ENCODE measurements around the gene LUC7L3.

DNA sequence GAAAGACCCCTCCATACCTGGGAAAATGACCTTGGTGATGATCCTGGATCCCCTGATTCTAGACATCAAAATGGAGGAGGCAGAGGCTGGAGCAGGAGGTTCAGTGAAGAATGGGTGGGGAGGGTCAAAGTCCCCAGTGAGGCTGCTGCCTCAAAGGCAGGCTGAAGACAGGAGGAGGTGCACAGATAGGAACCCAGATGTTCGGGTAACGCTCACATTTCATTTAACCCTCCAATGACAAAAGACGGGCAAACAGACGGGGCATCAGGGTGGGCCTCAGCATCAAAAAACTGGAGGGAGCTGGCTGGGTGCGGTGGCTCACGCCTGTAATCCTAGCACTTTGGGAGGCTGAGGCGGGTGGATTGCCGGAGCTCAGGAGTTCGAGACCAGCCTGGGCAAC lies 48.0 kb downstream of the LUC7L3 start, which contains the start of gene ANKRD40CL:
- TF ChIP-seq, protein P1, sequence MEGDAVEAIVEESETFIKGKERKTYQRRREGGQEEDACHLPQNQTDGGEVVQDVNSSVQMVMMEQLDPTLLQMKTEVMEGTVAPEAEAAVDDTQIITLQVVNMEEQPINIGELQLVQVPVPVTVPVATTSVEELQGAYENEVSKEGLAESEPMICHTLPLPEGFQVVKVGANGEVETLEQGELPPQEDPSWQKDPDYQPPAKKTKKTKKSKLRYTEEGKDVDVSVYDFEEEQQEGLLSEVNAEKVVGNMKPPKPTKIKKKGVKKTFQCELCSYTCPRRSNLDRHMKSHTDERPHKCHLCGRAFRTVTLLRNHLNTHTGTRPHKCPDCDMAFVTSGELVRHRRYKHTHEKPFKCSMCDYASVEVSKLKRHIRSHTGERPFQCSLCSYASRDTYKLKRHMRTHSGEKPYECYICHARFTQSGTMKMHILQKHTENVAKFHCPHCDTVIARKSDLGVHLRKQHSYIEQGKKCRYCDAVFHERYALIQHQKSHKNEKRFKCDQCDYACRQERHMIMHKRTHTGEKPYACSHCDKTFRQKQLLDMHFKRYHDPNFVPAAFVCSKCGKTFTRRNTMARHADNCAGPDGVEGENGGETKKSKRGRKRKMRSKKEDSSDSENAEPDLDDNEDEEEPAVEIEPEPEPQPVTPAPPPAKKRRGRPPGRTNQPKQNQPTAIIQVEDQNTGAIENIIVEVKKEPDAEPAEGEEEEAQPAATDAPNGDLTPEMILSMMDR (IDR thresholded peaks at IDR 0.05; ENCODE audit: borderline replicate concordance, extremely low read depth, low read length, poor library complexity, severe bottlenecking): no peak
- TF ChIP-seq EZH2 (IDR thresholded peaks at IDR 0.05; ENCODE audit: borderline replicate concordance, low read depth, low read length, severe bottlenecking): no peak
